Measurements from ENCODE around the gene PRKCE. TPM values are rescaled to one million over a fixed set of nuclear protein-coding genes. Genes with fewer than 3 reads are reported as not detected.

PRKCE gene
- total RNA-seq, 2 experiments from 2014 or later, result 12.5 to 13.6 TPM

DNA sequence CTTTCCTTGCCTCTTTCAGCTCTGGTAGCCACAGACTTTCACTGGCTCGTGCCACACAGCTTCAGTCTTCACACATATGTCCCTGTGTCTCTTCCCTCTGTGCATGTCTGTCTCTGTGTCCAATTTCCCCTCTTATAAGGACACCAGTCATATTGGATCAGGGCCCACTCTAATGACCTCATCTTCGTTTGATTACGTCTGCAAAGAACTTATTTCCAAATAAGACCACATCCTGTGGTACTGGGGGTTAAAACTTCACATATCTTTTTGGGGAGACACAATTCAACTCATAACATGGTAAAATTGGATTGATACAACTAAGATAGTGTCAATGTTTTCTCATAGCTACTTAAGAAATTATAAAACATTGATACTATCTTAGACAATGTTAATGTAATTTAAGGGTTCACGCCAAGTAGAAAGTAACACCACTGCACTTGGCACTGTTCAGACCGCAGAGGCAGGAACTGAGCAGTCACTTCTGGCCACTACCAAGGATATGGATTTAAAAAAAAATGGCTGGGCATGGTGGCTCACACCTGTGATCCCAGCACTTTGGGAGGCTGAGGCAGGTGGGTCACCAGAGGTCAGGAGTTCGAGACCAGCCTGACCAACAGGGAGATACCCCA is 526.1 kb downstream of the PRKCE start:
- no peaks in the 10 kb centered on the region for H3K9me3 Mint-ChIP-seq
- no peaks in the 10 kb centered on the region for H3K27me3 Mint-ChIP-seq
- intact Hi-C loops (cut with micrococcal nuclease), result loop anchor here (2.0 kb wide), 1 partner anchor 109 kb away; no protein-coding TSS in a partner anchor
- ChIA-PET POLR2A (no interaction called here), CTCF (no interaction called here)
- no peak overlapping the region for H3K4me3 Mint-ChIP-seq
- no peak for DNase-seq
- peaks cover 10% of the 10 kb centered on the region for H3K4me1 Mint-ChIP-seq (ENCODE audit: low read depth)
- no peaks in the 10 kb centered on the region for H3K36me3 Mint-ChIP-seq
- no peak overlapping the region for H3K27ac Mint-ChIP-seq

DNA sequence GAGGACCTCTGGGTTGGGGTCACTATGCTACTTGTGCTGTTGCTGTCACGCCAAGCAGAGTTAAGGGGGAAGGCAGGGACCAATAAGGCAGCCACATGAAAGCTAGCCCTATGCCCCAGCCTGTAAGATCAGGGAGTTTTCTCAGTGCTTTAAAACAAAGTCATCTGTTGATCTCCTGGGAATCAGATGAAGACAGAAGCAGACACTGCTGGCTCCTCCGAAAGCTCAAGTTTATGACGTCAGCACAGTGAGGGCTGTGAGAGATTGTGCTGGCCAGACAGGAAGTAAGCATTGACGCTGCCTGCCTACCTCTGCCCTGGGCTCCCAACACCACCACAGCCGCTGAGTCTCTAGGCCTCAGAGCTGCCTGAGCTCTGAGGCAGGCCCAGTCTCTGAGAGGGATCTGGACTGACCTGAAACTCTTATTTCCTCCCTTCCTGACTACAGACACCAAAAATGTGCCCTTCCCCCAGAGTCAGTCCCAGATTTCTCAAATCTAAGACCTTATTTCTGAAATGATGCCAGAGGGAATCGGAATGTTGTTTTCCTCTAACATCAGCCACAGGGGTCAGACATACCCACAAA is 527.7 kb downstream of the PRKCE start:
- no peak overlapping the region for H3K4me3 Mint-ChIP-seq
- H3K36me3 Mint-ChIP-seq, result no peaks in the 10 kb centered on the region

DNA sequence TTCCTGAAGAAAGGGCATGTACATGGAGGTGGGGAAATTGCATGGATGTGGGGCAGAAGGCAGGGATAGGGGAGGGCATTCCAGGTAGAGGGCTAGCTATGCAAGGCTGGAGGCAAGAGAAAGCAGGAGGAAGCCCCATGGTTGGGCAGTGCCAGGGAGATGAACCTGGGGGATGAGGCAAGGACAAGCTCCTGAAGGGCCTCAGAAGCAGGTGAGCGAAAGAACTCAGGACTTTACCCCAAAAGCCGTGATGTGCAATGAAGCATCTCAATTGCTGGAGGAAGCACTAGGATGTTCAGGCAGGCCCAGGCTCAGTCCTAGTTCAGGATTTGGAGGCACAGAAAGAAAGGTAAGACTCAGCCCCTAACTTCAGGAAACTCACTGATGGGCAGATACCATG is 528.7 kb downstream of the PRKCE start:
- Mint-ChIP-seq H3K9me3 (no peaks in the 10 kb centered on the region), H3K27ac (no peak overlapping the region), H3K4me1 (ENCODE audit: low read depth) (peaks cover 10% of the 10 kb centered on the region), H3K27me3 (no peaks in the 10 kb centered on the region), H3K36me3 (no peaks in the 10 kb centered on the region), H3K4me3 (no peak overlapping the region)
- POLR2A ChIA-PET, result no interaction called here
- intact Hi-C loops (cut with micrococcal nuclease), result no loop called here
- no peak for DNase-seq
- CTCF ChIA-PET, result interaction anchor here (1.2 kb wide), 1 partner anchor 182 kb away, joined by 3 read pairs; no protein-coding TSS in a partner anchor

More for the DNA sequence above, 527.7 kb downstream of the PRKCE start:
- ChIA-PET CTCF (interaction anchor here (0.8 kb wide), 1 partner anchor 187 kb away, joined by 3 read pairs; no protein-coding TSS in a partner anchor), POLR2A (interaction anchor here (0.6 kb wide), 1 partner anchor 731 kb away, joined by 3 read pairs; no protein-coding TSS in a partner anchor)
- DNase-seq, result peak; percentile 73
- Mint-ChIP-seq H3K9me3 (no peaks in the 10 kb centered on the region), H3K27ac (peak overlapping the region; percentile 31), H3K27me3 (no peaks in the 10 kb centered on the region), H3K4me1 (ENCODE audit: low read depth) (peaks cover 10% of the 10 kb centered on the region)
- intact Hi-C loops (cut with micrococcal nuclease), result loop anchor here (2.0 kb wide), 1 partner anchor 110 kb away; no protein-coding TSS in a partner anchor

DNA sequence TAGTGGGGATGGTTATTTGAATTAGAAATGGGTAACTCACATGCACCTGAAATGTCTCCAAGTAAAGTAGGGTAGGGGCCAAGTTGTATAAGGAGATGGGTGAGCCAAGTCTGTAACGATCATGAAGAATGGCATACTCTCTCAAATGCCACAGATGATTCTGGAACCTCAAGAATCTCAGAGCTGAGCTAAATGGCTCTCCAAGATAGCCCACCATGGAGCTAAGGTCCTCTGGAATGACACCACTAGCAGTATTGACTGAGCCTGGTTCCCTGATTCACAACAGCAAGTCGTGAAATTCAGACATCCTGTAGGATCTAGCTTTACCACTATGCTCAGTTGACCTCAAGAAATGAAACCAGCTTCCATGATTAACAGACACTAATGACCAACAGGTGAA is 529.8 kb downstream of the PRKCE start:
- Mint-ChIP-seq H3K27me3 (no peaks in the 10 kb centered on the region), H3K4me1 (ENCODE audit: low read depth) (peaks cover 10% of the 10 kb centered on the region), H3K36me3 (no peaks in the 10 kb centered on the region), H3K9me3 (no peaks in the 10 kb centered on the region), H3K27ac (no peak overlapping the region), H3K4me3 (no peak overlapping the region)
- ChIA-PET POLR2A (no interaction called here), CTCF (interaction anchor here (1.2 kb wide), 1 partner anchor 181 kb away, joined by 3 read pairs; no protein-coding TSS in a partner anchor)
- DNase-seq, result no peak
- intact Hi-C loops (cut with micrococcal nuclease), result no loop called here

DNA sequence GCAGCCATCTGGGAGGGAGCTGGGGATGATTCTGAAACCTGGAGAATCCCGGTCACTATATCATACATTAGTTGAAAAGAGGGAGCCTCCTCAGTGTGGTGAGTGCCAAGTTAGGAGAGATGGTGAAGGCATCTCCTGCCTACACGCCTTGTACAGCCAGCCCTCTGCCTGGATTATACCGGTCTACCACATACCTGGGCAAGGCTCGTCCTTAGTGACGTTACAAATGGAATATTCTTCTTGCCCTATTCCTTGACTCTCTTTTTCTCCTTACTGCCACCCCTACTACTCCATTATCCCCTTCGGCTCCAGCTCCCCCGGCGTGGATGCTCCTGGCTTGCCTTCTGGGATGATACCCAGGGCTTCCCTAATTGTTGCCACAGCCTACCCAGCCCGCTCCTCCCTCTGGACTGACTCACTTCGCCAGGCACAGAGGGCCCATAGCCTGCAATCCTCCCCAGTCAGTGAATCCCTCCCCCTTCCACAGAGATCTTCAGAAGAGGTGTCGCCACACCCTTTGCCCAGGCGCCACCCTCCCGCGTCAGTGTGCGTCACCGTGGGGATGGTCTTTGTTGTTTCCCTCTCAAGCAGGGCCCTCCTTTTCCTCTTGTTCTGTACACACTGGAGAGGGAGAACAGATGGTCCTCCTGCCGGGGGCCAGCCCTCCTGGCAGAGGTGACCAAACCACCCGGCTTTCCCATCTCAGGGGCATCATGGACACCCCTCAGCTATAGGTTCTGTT is 530.5 kb downstream of the PRKCE start:
- CTCF ChIA-PET, result no interaction called here
- Mint-ChIP-seq H3K36me3 (no peaks in the 10 kb centered on the region), H3K27me3 (no peaks in the 10 kb centered on the region), H3K27ac (no peak overlapping the region), H3K4me3 (no peak overlapping the region), H3K4me1 (ENCODE audit: low read depth) (peaks cover 12% of the 10 kb centered on the region), H3K9me3 (no peaks in the 10 kb centered on the region)
- no peak for DNase-seq
- POLR2A ChIA-PET, result no interaction called here
- intact Hi-C loops (cut with micrococcal nuclease), result no loop called here

DNA sequence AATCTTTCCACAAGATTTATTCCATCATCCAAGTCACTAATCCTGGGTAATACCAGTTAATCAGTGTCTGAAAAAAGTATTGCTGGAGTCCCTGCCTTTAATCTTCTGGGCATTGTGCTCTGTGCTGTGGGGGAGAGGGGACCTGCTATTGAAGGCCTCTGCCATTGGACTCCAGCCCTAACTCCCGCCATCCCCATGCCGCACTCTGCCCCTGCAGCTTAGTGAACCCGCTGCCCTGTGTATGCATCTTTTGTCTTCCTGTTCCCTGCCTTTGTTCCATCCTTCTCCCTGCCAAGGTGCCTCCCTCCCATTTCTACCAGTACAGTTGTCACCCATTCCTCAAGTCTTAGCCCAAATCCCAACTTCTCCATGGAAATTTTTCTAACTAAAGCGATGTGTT is 532.0 kb downstream of the PRKCE start:
- H3K36me3 Mint-ChIP-seq, result no peaks in the 10 kb centered on the region

DNA sequence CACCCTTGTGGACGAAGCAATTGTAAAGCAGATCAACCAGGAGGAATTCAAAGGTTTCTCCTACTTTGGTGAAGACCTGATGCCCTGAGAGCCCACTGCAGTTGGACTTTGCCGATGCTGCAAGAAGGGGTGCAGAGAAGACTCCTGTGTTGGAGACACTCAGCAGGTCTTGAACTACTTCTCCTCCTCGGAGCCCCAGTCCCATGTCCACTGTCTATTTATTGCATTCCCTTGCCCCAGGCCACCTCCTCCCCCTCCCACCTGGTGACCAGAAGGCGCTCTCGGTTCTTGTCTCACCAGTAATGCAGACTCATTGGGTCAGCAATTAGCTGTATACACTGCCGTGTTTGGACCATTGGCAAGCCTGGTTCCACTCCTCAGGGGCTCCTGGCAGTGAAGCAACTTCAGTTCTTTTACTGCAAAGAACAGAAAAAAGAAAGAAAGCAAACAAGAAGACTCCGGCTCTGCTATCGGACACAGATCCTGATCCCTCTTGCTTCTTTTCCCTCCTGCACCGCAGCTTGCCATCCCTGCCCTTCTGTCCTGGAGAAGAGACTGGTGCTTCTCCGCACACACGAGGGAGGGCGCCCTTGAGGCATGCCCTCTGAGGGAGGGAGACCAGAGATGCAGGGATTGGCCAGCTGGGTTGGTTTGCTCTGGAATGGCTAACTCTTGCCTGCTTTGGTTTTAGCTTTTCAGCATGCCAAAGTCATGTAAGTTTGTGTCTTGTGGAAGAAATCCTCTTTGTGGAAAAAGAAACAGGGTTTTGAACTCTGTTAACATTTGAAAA is 533.5 kb downstream of the PRKCE start:
- Mint-ChIP-seq H3K4me3 (no peak overlapping the region), H3K9me3 (no peaks in the 10 kb centered on the region), H3K27ac (no peak overlapping the region), H3K4me1 (ENCODE audit: low read depth) (peaks cover 13% of the 10 kb centered on the region), H3K27me3 (no peaks in the 10 kb centered on the region), H3K36me3 (no peaks in the 10 kb centered on the region)
- DNase-seq, result no peak
- intact Hi-C loops (cut with micrococcal nuclease), result loop anchor here (5.0 kb wide), 2 partner anchors 112 to 177 kb away; partner anchors contain the start of gene EPAS1
- CTCF ChIA-PET, result no interaction called here
- POLR2A ChIA-PET, result no interaction called here

More for the DNA sequence above, 532.0 kb downstream of the PRKCE start:
- no peak overlapping the region for H3K4me3 Mint-ChIP-seq
- intact Hi-C loops (cut with micrococcal nuclease), result no loop called here
- peaks cover 23% of the 10 kb centered on the region for H3K4me1 Mint-ChIP-seq (ENCODE audit: low read depth)
- ChIA-PET POLR2A (no interaction called here), CTCF (no interaction called here)
- no peaks in the 10 kb centered on the region for H3K9me3 Mint-ChIP-seq
- H3K27ac Mint-ChIP-seq, result no peak overlapping the region
- no peaks in the 10 kb centered on the region for H3K27me3 Mint-ChIP-seq
- DNase-seq, result no peak

DNA sequence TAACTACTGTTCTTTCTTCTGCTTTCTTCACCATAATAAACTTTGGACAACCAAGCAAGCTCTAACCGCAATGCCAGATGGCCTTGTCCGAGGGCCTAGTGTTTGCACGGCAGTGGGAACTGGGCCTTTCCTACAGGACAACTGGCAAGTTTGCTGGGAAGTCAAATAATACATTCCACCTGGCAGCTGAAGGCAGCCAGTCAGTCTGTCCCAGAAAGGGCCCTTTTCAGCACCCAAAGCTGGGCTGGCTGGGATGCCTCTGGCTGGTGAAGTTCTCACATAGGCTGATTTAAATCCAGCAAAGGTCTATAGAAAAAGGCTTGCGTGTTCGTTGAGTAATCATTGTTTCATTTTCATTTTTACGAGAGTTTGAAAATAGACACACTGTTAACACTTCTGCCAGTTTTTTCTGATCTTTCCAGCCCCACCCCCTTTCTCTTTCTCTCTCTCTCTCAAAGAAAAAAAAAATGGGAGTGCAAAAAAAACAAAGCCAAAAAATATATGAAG is 535.7 kb downstream of the PRKCE start:
- DNase-seq, result peak; percentile 67
- Mint-ChIP-seq H3K36me3 (no peaks in the 10 kb centered on the region), H3K4me3 (no peak overlapping the region), H3K9me3 (no peaks in the 10 kb centered on the region), H3K4me1 (ENCODE audit: low read depth) (peaks cover 13% of the 10 kb centered on the region), H3K27ac (peak overlapping the region; percentile 84), H3K27me3 (no peaks in the 10 kb centered on the region)
- ChIA-PET CTCF (interaction anchor here (0.6 to 2.0 kb wide), 4 partner anchors 43 to 190 kb away, joined by 3 to 6 read pairs (median 4); partner anchors contain the start of gene EPAS1), POLR2A (interaction anchor here (0.6 to 1.4 kb wide), 2 partner anchors 18 to 42 kb away, joined by 3 to 4 read pairs; no protein-coding TSS in a partner anchor)
- intact Hi-C loops (cut with micrococcal nuclease), result loop anchor here (1.0 to 5.0 kb wide), 4 partner anchors 42 to 175 kb away; partner anchors contain the start of gene EPAS1

DNA sequence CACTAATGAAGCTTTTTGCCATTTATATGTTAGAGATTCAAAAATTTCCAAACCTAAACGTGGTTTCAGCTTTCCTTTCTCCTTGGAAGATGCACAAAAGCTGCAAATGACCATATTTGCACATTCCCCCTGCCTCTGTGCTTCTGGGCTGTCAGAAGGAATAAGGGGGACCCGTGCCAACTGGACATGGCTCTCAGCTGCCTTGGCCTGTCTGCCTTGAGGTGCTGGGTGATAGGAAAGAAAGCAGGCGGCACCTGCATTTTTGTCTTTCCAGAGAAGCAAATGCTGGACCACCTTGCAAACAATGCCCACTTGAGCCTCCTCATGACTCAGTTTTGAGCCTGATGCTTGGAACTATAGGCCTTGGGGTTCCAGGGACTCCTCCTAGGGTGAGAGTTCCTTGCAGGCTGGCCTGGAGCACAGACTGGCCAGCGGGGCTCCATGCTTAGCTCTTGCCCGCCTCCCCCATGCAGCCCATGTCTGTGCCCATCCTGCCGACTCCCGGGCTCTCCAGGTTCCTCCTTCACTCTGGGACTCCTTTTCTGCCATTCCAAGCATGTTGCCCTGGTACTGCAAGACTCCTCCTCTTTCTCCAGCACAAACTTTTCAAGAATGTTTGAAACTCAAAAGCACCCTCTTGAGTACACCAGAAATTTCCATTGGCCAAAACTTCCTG is 536.7 kb downstream of the PRKCE start:
- H3K36me3 Mint-ChIP-seq, result no peaks in the 10 kb centered on the region
- intact Hi-C loops (cut with micrococcal nuclease), result loop anchor here (5.0 kb wide), 2 partner anchors 109 to 174 kb away; partner anchors contain the start of gene EPAS1
- H3K27ac Mint-ChIP-seq, result no peak overlapping the region
- H3K27me3 Mint-ChIP-seq, result no peaks in the 10 kb centered on the region
- no peaks in the 10 kb centered on the region for H3K9me3 Mint-ChIP-seq
- ChIA-PET POLR2A (interaction anchor here (0.6 to 1.4 kb wide), 2 partner anchors 17 to 41 kb away, joined by 3 to 4 read pairs; no protein-coding TSS in a partner anchor), CTCF (interaction anchor here (0.6 to 2.0 kb wide), 2 partner anchors 125 to 189 kb away, joined by 3 to 5 read pairs; no protein-coding TSS in a partner anchor)
- peaks cover 13% of the 10 kb centered on the region for H3K4me1 Mint-ChIP-seq (ENCODE audit: low read depth)
- DNase-seq, result no peak
- H3K4me3 Mint-ChIP-seq, result no peak overlapping the region

DNA sequence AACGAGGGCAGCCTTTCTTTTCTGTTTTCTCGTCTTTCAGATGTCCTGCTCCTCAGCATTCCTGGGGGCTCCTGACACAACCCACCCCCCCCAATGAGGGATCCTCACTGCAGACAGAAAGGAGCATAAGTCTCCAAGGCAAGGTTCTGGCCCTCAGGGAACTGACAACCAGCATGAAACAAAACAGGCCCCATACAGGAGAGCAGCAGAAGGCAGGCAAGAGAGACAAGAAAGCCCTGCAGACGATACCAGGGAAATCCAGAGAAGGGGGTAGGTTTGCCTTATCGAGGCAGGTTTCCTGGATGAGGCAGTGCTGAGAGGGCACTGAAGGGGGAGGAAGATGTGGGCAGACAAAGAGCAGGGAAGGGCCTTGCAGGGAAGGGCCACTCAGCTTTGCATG is 541.9 kb downstream of the PRKCE start:
- POLR2A ChIA-PET, result no interaction called here
- H3K36me3 Mint-ChIP-seq, result no peaks in the 10 kb centered on the region
- CTCF ChIA-PET, result no interaction called here

DNA sequence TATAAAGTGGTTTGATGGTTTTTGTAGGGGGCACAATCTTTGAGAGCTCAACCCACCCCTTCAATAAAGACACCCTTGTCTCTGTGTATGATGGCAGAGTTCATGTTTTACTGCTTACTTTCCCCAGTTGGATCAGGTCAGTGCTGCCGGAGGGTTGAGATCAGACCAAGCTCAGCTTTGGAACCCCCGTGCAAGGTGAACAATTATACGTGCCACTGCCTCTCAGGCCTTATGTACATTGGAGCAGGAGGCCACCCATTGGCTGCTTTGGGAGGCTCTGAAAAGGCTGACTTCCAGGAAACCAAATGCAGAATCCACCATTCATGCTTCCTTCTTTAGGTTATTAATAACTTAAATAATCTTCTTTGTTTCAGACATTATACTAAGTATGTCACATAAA is 542.4 kb downstream of the PRKCE start:
- H3K4me3 Mint-ChIP-seq, result no peak overlapping the region
- no peak for DNase-seq
- peaks cover 4% of the 10 kb centered on the region for H3K4me1 Mint-ChIP-seq (ENCODE audit: low read depth)
- intact Hi-C loops (cut with micrococcal nuclease), result no loop called here
- no peak overlapping the region for H3K27ac Mint-ChIP-seq
- H3K36me3 Mint-ChIP-seq, result no peaks in the 10 kb centered on the region
- no peaks in the 10 kb centered on the region for H3K27me3 Mint-ChIP-seq
- CTCF ChIA-PET, result no interaction called here
- POLR2A ChIA-PET, result no interaction called here
- no peaks in the 10 kb centered on the region for H3K9me3 Mint-ChIP-seq

More for the DNA sequence above, 541.9 kb downstream of the PRKCE start:
- no peak overlapping the region for H3K4me3 Mint-ChIP-seq
- DNase-seq, result no peak
- intact Hi-C loops (cut with micrococcal nuclease), result no loop called here
- no peak overlapping the region for H3K27ac Mint-ChIP-seq
- no peaks in the 10 kb centered on the region for H3K27me3 Mint-ChIP-seq
- peaks cover 4% of the 10 kb centered on the region for H3K4me1 Mint-ChIP-seq (ENCODE audit: low read depth)
- no peaks in the 10 kb centered on the region for H3K9me3 Mint-ChIP-seq

Data from activated CD4-positive, alpha-beta memory T cell treated with anti-CD3 and anti-CD28 coated beads for 36 hours (primary cell).